Lower leg skin (tissue), 4 donors: Measurements from ENCODE around the gene PLAAT1. TPM values are rescaled to one million over a fixed set of nuclear protein-coding genes. Genes with fewer than 3 reads are reported as not detected.

Source experiments
- DNase-seq, 2 donors: peaks; one replicate each; pipeline ENCODE4 v3.0.0-alpha.2; 2019; ENCODE audit warnings: low spot score in 2 of 2
- H3K4me3 ChIP-seq: fragments of 200-600 bp; sonication (generic); 2 replicates; pipeline ENCODE4 v1.5.1; 2017; ENCODE audit warnings: mild to moderate bottlenecking, low read depth; ENCODE audit not compliant: poor library complexity, severe bottlenecking
- CTCF ChIP-seq, 3 donors: fragments of 450-650 bp; IDR thresholded peaks; one replicate each; pipeline ENCODE4 v1.5.1; 2016; ENCODE audit warnings: antibody characterized with exemption in 3 of 3, mild to moderate bottlenecking in 3 of 3, moderate library complexity in 2 of 3
- POLR2A ChIP-seq, 2 donors: fragments of 450-650 bp; IDR thresholded peaks; one replicate each; pipeline ENCODE4 v1.6.1; 2016 to 2017; ENCODE audit warnings: antibody characterized with exemption in 2 of 2, mild to moderate bottlenecking in 1 of 2, moderate library complexity in 1 of 2
- WGBS, 2 donors: methylation state at CpG; one replicate each; pipeline ENCODE4 v1.1.5; 2018; 5-methylcytosine and 5-hydroxymethylcytosine counted together
- intact Hi-C: fragments of 100-400 bp; cut with DNase I; formaldehyde crosslinking; loops from one replicate; pipeline ENCODE4 v1.15.0; 2023; ENCODE audit warnings: low total_unique reads
- total RNA-seq, 4 donors: library from RNA; depleted of rRNA; stranded (reverse); fragments of >200 nt; gene quantifications; one replicate each; pipeline ENCODE4 v1.1.0, GENCODE V29; 2016

The PLAAT1 gene
- total RNA-seq, 4 donors from 2014 or later = 2.8 to 7.1 (median 6.3) TPM; not detected in 1

GRCh38 chr3:193211173-193211572, 29.8 kb upstream of the PLAAT1 start:
- TF ChIP-seq CTCF (IDR thresholded peaks at IDR 0.05) = no peak
- no peak for TF ChIP-seq POLR2A (IDR thresholded peaks at IDR 0.05)
- H3K4me3 ChIP-seq = no peak overlapping the region
- DNase-seq = no peak
- intact Hi-C loops = no loop called here
- WGBS, 2 donors = 54 to 58% methylated on average over 2 of the region's 2 CpGs

- H3K4me3 ChIP-seq = no peak overlapping the region
- TF ChIP-seq CTCF (IDR thresholded peaks at IDR 0.05) = no peak
- TF ChIP-seq POLR2A (IDR thresholded peaks at IDR 0.05) = no peak
- intact Hi-C loops = no loop called here
- DNase-seq = no peak
- WGBS, 2 donors = 42 to 47% methylated on average over 1 of the region's 1 CpG
Observed at GRCh38 chr3:193211984-193212383, 29.0 kb upstream of the PLAAT1 start.

- WGBS, 2 donors = 35 to 45% methylated on average over 1 of the region's 1 CpG
- intact Hi-C loops = no loop called here
- TF ChIP-seq CTCF (IDR thresholded peaks at IDR 0.05) (no peak), POLR2A (IDR thresholded peaks at IDR 0.05) (no peak)
- H3K4me3 ChIP-seq = no peak overlapping the region
- DNase-seq = no peak
Observed at GRCh38 chr3:193212844-193213243, 28.2 kb upstream of the PLAAT1 start.

GRCh38 chr3:193214445-193214844, 26.6 kb upstream of the PLAAT1 start:
- DNase-seq = no peak
- intact Hi-C loops = no loop called here

GRCh38 chr3:193225302-193226125, 15.5 kb upstream of the PLAAT1 start:
- no peak overlapping the region for H3K4me3 ChIP-seq
- intact Hi-C loops = no loop called here
- 81 to 82% methylated on average over 6 of the region's 6 CpGs for WGBS, 2 donors
- TF ChIP-seq POLR2A (IDR thresholded peaks at IDR 0.05) (no peak), CTCF (IDR thresholded peaks at IDR 0.05) (no peak)
- DNase-seq = no peak

More at GRCh38 chr3:193214445-193214844, 26.6 kb upstream of the PLAAT1 start:
- TF ChIP-seq POLR2A (IDR thresholded peaks at IDR 0.05) (no peak), CTCF (IDR thresholded peaks at IDR 0.05) (no peak)
- H3K4me3 ChIP-seq = no peak overlapping the region
- 22 to 32% methylated on average over 3 of the region's 3 CpGs for WGBS, 2 donors
